H9 (cell line): ENCODE results near the gene OXCT2. TPM values are rescaled to one million over a fixed set of nuclear protein-coding genes. Genes with fewer than 3 reads are reported as not detected.

ENCODE experiments used
- DNase-seq: peaks from one replicate; pipeline ENCODE4 v3.0.0-alpha.2; 2017
- H2AFZ ChIP-seq: one replicate; pipeline ENCODE4 v1.6.1; 2013; ENCODE audit warnings: mild to moderate bottlenecking, low read length, control low read depth, moderate library complexity
- H2AK5ac ChIP-seq: 2 replicates; pipeline ENCODE4 v1.6.1; 2013; ENCODE audit warnings: low read length, control low read depth, mixed read lengths; ENCODE audit not compliant: insufficient read length
- H2BK120ac ChIP-seq: one replicate; pipeline ENCODE4 v1.6.1; 2013; ENCODE audit warnings: low read depth, mild to moderate bottlenecking, low read length, control low read depth, inconsistent platforms; ENCODE audit not compliant: poor library complexity, severe bottlenecking
- H2BK12ac ChIP-seq: 2 replicates; pipeline ENCODE4 v1.6.1; 2013; ENCODE audit warnings: low read length, control low read depth, mixed read lengths, low read depth; ENCODE audit not compliant: insufficient read length
- H2BK15ac ChIP-seq: 2 replicates; pipeline ENCODE4 v1.6.1; 2013; ENCODE audit warnings: low read depth, low read length, control low read depth
- H2BK20ac ChIP-seq: one replicate; pipeline ENCODE4 v1.6.1; 2013; ENCODE audit warnings: low read depth, mild to moderate bottlenecking, low read length, control low read depth, inconsistent platforms; ENCODE audit not compliant: poor library complexity, severe bottlenecking
- H2BK5ac ChIP-seq: 2 replicates; pipeline ENCODE4 v1.6.1; 2013; ENCODE audit warnings: low read length, control low read depth, mixed read lengths; ENCODE audit not compliant: insufficient read length
- H3K14ac ChIP-seq: 2 replicates; pipeline ENCODE4 v1.6.1; 2013; ENCODE audit warnings: low read length, control low read depth; ENCODE audit not compliant: insufficient read depth
- H3K18ac ChIP-seq: 2 replicates; pipeline ENCODE4 v1.6.1; 2013; ENCODE audit warnings: low read depth, mild to moderate bottlenecking, mixed read lengths, low read length, control low read depth; ENCODE audit not compliant: insufficient read length
- H3K23ac ChIP-seq: 2 replicates; pipeline ENCODE4 v1.6.1; 2013; ENCODE audit warnings: low read length, control low read depth, mixed read lengths, low read depth; ENCODE audit not compliant: insufficient read length
- H3K23me2 ChIP-seq: 2 replicates; pipeline ENCODE4 v1.6.1; 2013; ENCODE audit warnings: low read depth, mild to moderate bottlenecking, mixed read lengths, low read length, control low read depth; ENCODE audit not compliant: insufficient read length, poor library complexity, severe bottlenecking
- H3K27ac ChIP-seq: 2 replicates; pipeline ENCODE4 v1.5.1; 2013; ENCODE audit warnings: low read length, control low read depth, mixed read lengths, low read depth; ENCODE audit not compliant: insufficient read length
- H3K27me3 ChIP-seq: 2 replicates; pipeline ENCODE4 v1.6.1; 2013; ENCODE audit warnings: low read length, control low read depth, inconsistent platforms; ENCODE audit not compliant: insufficient read depth
- H3K4ac ChIP-seq: 2 replicates; pipeline ENCODE4 v1.6.1; 2013; ENCODE audit warnings: low read depth, mild to moderate bottlenecking, control low read depth, inconsistent platforms, low read length, moderate library complexity
- H3K4me1 ChIP-seq: 2 replicates; pipeline ENCODE4 v1.6.1; 2013; ENCODE audit warnings: low read length, control low read depth, inconsistent platforms; ENCODE audit not compliant: insufficient read depth
- H3K4me2 ChIP-seq: 2 replicates; pipeline ENCODE4 v1.6.1; 2013; ENCODE audit warnings: low read length, control low read depth, mixed read lengths; ENCODE audit not compliant: insufficient read length, insufficient read depth
- H3K56ac ChIP-seq: 2 replicates; pipeline ENCODE4 v1.6.1; 2013; ENCODE audit warnings: low read depth, mild to moderate bottlenecking, mixed read lengths, low read length, control low read depth; ENCODE audit not compliant: insufficient read length
- H3K79me1 ChIP-seq: 2 replicates; pipeline ENCODE4 v1.6.1; 2013; ENCODE audit warnings: low read depth, mild to moderate bottlenecking, moderate library complexity, low read length, control low read depth, inconsistent platforms; ENCODE audit not compliant: insufficient read depth, poor library complexity, severe bottlenecking
- H3K79me2 ChIP-seq: 2 replicates; pipeline ENCODE4 v1.6.1; 2013; ENCODE audit warnings: low read length, control low read depth, inconsistent platforms; ENCODE audit not compliant: insufficient read depth
- H3K9ac ChIP-seq: 2 replicates; pipeline ENCODE4 v1.6.1; 2013; ENCODE audit warnings: low read length, control low read depth, mixed read lengths; ENCODE audit not compliant: insufficient read length; ENCODE audit errors: extremely low read depth
- H3K9me3 ChIP-seq: one replicate; pipeline ENCODE4 v1.6.1; 2013; ENCODE audit warnings: low read depth, low read length, inconsistent platforms; ENCODE audit not compliant: control insufficient read depth
- H3T11ph ChIP-seq: one replicate; pipeline ENCODE4 v1.6.1; 2013; ENCODE audit warnings: mild to moderate bottlenecking, low read length, control low read depth, inconsistent platforms
- H4K20me1 ChIP-seq: one replicate; pipeline ENCODE4 v1.6.1; 2013; ENCODE audit not compliant: control insufficient read depth, insufficient read length, insufficient read depth
- H4K5ac ChIP-seq: 2 replicates; pipeline ENCODE4 v1.6.1; 2013; ENCODE audit warnings: low read depth, mild to moderate bottlenecking, mixed read lengths, low read length, control low read depth; ENCODE audit not compliant: insufficient read length
- H4K8ac ChIP-seq: replicated peaks from 2 replicates; pipeline ENCODE4 v1.6.1; 2013; ENCODE audit warnings: low read length, control low read depth, mixed read lengths, low read depth; ENCODE audit not compliant: insufficient read length
- H4K91ac ChIP-seq: 2 replicates; pipeline ENCODE4 v1.6.1; 2013; ENCODE audit warnings: low read depth, mild to moderate bottlenecking, moderate library complexity, mixed read lengths, low read length, control low read depth; ENCODE audit not compliant: insufficient read length
- H3K27ac Mint-ChIP-seq, 3 experiments: 2 replicates in 2 of 3; 3 replicates in 1 of 3; pipeline ENCODE4 v1.8.0; 2020 to 2021; ENCODE audit warnings: mixed read lengths in 3 of 3, mild to moderate bottlenecking in 1 of 3, moderate library complexity in 1 of 3
- H3K27me3 Mint-ChIP-seq: 2 replicates; pipeline ENCODE4 v1.8.0; 2021; ENCODE audit warnings: low read depth, mild to moderate bottlenecking, moderate library complexity, mixed read lengths
- H3K36me3 Mint-ChIP-seq, 3 experiments: 2 replicates in 2 of 3; 3 replicates in 1 of 3; pipeline ENCODE4 v1.8.0; 2020 to 2021; ENCODE audit warnings: low read depth in 3 of 3, mixed read lengths in 3 of 3; ENCODE audit not compliant: insufficient read depth in 1 of 3
- H3K4me1 Mint-ChIP-seq, 2 experiments: 2 replicates each; pipeline ENCODE4 v1.8.0; 2020; ENCODE audit warnings: mixed read lengths in 2 of 2
- H3K4me3 Mint-ChIP-seq, 2 experiments: 2 replicates in 1 of 2; 3 replicates in 1 of 2; pipeline ENCODE4 v1.8.0; 2020 to 2021; ENCODE audit warnings: mild to moderate bottlenecking in 2 of 2, mixed read lengths in 2 of 2, moderate library complexity in 1 of 2
- H3K9me3 Mint-ChIP-seq, 2 experiments: 2 replicates in 1 of 2; 3 replicates in 1 of 2; pipeline ENCODE4 v1.8.0; 2020; ENCODE audit warnings: mild to moderate bottlenecking in 2 of 2, mixed read lengths in 2 of 2, moderate library complexity in 1 of 2
- WGBS: extraction: QIAGEN DNeasy Blood & Tissue Kit; methylation state at CpG from one replicate; pipeline ENCODE4 v1.1.7; 2013; ENCODE audit warnings: missing lambda C conversion rate, low lambda C conversion rate, mixed read lengths; ENCODE audit not compliant: insufficient read length; ENCODE audit errors: extremely low coverage; 5-methylcytosine and 5-hydroxymethylcytosine counted together
- total RNA-seq: library from RNA; stranded (reverse); gene quantifications from 2 replicates; pipeline ENCODE4 v1.2.1, GENCODE V29; 2021
- TF ChIP-seq, protein P1 (sequence below): fragments of 200-600 bp; sonication (generic); conservative IDR thresholded peaks from 3 replicates; pipeline ENCODE4 v1.8.0; 2021; ENCODE audit warnings: antibody characterized with exemption, mild to moderate bottlenecking

OXCT2 gene
- total RNA-seq, 1 experiment from 2014 or later, result 3.7 TPM

GRCh38 chr1:39745016-39745670 lies 26.0 kb downstream of the OXCT2 start:
- no peak overlapping the region for H2BK20ac ChIP-seq
- Mint-ChIP-seq H3K9me3 (no peaks in the 10 kb centered on the region), H3K4me3 (no peak overlapping the region), H3K36me3 (peaks cover 22 to 83% (median 82%) of the 10 kb centered on the region in 3 experiments; a peak in 6 of 7 replicates), H3K4me1 (no peaks in the 10 kb centered on the region), H3K27ac (no peak overlapping the region), H3K27me3 (no peaks in the 10 kb centered on the region)
- no CpG with 5 or more reads among the region's 16 CpGs for WGBS
- H3K9ac ChIP-seq, result no peak overlapping the region
- no peaks in the 10 kb centered on the region for H3K79me1 ChIP-seq
- H3K4me1 ChIP-seq, result no peaks in the 10 kb centered on the region
- TF ChIP-seq, protein P1, sequence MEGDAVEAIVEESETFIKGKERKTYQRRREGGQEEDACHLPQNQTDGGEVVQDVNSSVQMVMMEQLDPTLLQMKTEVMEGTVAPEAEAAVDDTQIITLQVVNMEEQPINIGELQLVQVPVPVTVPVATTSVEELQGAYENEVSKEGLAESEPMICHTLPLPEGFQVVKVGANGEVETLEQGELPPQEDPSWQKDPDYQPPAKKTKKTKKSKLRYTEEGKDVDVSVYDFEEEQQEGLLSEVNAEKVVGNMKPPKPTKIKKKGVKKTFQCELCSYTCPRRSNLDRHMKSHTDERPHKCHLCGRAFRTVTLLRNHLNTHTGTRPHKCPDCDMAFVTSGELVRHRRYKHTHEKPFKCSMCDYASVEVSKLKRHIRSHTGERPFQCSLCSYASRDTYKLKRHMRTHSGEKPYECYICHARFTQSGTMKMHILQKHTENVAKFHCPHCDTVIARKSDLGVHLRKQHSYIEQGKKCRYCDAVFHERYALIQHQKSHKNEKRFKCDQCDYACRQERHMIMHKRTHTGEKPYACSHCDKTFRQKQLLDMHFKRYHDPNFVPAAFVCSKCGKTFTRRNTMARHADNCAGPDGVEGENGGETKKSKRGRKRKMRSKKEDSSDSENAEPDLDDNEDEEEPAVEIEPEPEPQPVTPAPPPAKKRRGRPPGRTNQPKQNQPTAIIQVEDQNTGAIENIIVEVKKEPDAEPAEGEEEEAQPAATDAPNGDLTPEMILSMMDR, result no peak
- H3K23ac ChIP-seq, result no peak overlapping the region
- H4K91ac ChIP-seq, result no peak overlapping the region
- H2BK120ac ChIP-seq, result no peak overlapping the region
- no peak overlapping the region for H3K4me2 ChIP-seq
- H3K9me3 ChIP-seq, result no peaks in the 10 kb centered on the region
- H4K8ac ChIP-seq, result no peak overlapping the region
- H2BK15ac ChIP-seq, result no peak overlapping the region
- DNase-seq, result no peak
- no peak overlapping the region for H3K4ac ChIP-seq
- no peak overlapping the region for H2BK12ac ChIP-seq
- H4K20me1 ChIP-seq, result no peaks in the 10 kb centered on the region
- H3K14ac ChIP-seq, result no peak overlapping the region
- H2AFZ ChIP-seq, result no peak overlapping the region
- no peak overlapping the region for H2AK5ac ChIP-seq
- H4K5ac ChIP-seq, result no peak overlapping the region
- no peak overlapping the region for H3K27ac ChIP-seq
- H3K79me2 ChIP-seq, result no peaks in the 10 kb centered on the region
- no peaks in the 10 kb centered on the region for H3K27me3 ChIP-seq
- H3T11ph ChIP-seq, result no peak overlapping the region
- H3K18ac ChIP-seq, result no peak overlapping the region
- H3K56ac ChIP-seq, result no peak overlapping the region
- H2BK5ac ChIP-seq, result no peak overlapping the region
- H3K23me2 ChIP-seq, result no peaks in the 10 kb centered on the region
